T-helper 1 cell treated with Interleukin-12 subunit alpha and Interleukin-12 subunit beta and Interleukin-4 antibody, amounts not matched to agents 30 ng/mL and 1 ng/mL, for 36 hours (primary cell): ENCODE measurements around the gene ARHGAP15. TPM values are rescaled to one million over a fixed set of nuclear protein-coding genes. Genes with fewer than 3 reads are reported as not detected.

Source experiments
- intact Hi-C: fragments of 100-400 bp; cut with micrococcal nuclease; formaldehyde crosslinking; loops from one replicate; pipeline ENCODE4 v1.15.1; 2024
- total RNA-seq: library from RNA; stranded (reverse); gene quantifications from 2 replicates; pipeline ENCODE4 v1.2.3, GENCODE V29; 2022

ARHGAP15 gene
- total RNA-seq, 1 donor from 2014 or later = 178 TPM

DNA sequence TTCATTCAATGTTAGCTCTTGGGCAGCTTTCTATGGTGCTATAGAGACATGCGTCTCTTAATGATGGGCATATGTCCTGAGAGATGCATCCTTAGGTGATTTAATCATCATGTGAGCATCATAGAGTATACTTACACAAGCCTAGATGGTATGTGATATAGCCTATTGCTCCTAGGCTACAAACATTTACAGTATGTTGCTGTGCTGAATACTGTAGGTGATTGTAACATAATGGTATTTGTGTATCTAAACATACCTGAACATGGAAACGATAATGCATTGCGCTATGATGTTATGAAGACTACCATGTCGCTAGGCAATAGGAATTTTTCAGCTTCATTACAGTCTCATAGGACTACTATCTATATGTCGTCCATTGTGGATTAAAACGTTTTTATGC, 89.4 kb downstream of the ARHGAP15 start:
- intact Hi-C loops = loop anchor here (2.0 kb wide), 1 partner anchor 28 kb away; no protein-coding TSS in a partner anchor

DNA sequence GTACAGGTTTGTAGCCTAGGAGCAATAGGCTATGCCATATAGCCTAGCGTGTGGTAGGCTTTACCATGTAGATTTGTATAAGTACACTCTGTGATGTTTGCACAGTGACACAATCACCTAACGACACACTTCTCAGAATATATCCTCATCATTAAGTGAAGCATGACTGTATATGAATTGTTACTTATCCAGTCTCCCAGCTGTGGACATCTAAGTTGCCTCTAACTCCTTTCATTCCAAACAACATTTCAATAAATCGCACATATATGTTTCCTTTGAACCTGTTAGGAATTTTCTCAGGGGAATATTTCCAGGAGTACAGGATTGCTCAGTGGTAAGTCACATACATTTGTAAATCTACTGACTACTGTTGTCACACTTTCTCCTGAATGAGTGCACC, 90.0 kb downstream of the ARHGAP15 start:
- intact Hi-C loops = loop anchor here (2.0 kb wide), 1 partner anchor 28 kb away; no protein-coding TSS in a partner anchor

DNA sequence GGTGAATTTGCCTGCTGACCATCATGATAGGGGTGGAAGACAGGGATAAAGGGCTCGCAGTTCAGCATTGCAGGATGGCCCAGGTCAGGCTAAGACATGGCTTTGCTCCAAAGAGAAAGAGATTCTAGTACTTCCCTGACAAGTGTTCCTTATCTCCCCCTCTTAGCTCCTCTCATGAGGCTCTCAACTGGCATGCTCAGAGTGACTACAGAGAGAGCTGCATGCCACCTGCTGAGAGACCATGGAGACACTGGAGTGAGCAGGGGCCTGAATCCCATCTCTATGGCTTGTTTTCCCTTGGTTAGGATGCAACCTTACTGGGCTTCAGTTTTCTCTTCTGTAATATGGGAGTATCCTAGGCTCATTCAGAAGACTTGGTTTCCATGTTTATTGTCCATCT, 94.3 kb downstream of the ARHGAP15 start:
- intact Hi-C loops = no loop called here

DNA sequence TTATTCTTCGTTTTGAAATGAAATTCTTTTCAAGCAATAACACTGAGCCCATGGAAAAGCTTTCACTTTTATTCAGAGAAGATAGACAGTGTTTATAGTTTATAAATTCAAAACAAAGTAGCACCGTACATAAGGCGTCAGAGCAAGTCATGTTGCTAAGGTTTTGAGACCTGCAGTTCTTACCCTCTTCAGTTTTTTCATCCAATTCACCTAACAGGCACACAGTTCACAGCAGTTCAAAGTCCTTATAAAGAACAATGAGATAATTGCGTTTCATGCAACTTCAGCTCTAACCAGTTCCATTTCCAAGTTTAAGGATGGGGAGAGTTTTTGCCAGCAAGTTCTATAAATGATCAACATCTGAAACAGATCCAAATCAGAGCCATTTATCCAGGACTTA, 96.7 kb downstream of the ARHGAP15 start:
- intact Hi-C loops = no loop called here

DNA sequence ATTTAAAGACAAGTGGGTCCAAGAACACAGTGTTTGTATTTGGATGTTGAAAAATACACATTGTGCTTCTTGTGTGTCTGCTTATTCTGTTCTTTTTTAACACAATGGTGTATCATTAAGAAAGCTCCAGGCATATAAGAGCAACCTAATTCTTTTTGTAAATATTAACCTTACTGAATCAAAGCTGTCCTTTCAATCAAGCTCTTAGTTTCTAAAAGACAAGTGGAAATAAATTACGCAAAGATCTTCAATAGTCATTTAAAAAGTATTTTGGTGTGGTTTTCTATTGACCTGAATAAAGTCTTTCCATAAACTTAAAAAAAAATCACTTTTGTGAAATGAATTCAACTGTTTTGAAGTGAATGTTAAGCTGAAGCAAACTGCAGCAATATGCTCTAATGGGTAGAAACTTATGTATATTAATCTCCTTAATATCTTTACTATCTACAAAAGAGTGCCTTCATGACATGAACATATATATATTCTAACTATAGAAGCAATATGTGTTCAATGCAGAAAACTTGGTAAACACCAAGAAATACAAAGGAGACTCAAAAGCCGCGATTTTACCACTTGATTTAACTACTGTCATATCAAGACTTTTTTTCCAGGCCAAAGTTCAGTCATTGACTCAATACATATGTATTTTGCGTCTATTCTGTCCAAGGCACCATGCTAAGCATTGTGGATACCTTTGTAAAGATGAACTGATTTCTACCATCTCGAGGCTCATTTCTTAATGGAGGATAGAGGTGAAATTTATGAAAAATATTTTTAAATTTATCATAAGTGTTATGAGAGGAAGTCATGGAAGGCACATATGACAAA, 97.7 kb downstream of the ARHGAP15 start:
- intact Hi-C loops = no loop called here

DNA sequence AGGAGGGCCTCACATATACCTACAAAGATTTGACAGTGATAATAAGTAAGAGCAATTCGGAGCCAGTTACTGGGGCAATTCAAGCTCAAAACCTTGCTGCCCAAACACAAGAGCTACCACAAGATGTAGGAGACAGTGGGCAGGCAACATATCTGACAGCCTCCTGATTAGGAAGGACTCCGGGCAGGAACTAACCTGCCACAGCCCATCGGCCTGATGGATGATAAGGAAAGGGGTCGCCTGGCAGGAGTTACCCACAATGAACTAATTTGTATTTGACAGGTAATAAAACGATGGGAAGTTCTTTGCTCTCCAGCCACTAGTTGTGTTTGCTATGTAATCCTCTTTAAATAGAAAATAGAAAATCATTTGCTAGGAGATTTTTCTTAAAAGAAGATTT, 100.2 kb downstream of the ARHGAP15 start:
- intact Hi-C loops = no loop called here

DNA sequence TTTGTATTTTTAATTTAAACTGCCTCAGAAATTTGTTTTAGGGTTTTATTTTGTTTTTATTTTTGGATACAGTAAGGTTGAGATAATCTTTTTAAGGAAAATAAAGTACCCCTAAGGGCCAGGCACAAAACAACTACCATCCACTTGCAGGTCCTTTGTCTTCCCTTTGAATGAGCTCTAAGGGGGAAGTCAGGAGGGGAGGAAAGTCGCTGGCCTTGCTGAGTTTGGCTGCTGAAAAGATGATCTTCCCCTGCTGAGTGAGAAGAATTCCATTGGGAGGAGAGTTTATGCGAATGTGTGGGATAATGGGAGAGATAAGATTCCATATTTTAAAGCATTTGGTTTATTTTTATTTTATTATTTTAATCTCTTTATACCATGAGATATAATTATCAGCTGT, 100.7 kb downstream of the ARHGAP15 start:
- intact Hi-C loops = no loop called here

DNA sequence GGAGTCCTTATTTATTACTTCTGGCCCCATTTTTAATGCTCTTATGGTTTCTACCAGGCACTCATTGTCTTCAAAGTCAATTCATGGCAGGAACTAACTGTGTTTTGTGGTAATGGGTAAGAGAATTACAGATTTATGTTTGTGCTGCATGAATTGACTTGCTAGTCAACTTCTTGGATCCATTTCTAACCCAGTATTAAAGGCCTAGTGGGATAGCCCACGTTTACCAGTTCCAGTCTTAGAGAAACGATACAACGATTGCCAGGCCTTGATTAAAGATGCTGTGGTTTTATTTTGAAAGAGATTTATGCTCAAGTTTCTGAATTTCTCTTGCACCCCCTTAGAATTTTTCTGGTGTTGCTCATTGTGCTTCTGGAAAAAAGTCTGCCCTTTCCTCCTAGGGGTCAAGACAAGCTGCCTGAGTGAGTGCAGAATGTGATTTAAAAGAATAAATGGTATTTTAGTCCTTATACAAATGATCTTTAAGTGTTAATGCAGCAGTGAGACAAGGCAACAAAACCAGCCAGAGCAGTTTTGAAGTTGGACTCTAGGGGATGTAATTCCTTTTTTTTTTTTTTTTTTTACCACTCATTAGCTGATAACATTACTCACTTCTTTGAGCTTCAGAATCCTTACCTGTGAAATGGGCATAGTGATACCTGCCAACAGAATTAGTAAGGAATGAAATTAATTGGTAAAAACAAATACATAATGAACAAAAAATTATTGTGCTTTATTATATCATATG, 101.5 kb downstream of the ARHGAP15 start:
- intact Hi-C loops = no loop called here

DNA sequence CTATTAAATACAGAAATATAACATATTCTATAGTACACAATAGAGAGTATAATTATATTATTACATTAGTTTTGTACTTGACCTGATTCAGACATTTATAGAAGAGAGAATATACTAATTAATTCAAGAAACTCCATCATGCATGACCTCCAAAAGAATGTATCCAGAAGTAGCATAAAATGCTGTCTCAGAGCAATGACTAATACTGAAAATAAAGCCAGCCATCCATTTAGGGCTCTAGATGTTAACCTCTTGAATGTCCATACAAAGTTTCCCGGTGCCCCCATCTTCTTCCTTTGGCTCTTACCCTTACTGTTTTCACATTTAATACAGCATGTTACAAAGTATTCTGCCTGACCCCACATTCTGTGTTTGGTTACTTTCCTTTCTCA, 102.0 kb downstream of the ARHGAP15 start:
- intact Hi-C loops = no loop called here

DNA sequence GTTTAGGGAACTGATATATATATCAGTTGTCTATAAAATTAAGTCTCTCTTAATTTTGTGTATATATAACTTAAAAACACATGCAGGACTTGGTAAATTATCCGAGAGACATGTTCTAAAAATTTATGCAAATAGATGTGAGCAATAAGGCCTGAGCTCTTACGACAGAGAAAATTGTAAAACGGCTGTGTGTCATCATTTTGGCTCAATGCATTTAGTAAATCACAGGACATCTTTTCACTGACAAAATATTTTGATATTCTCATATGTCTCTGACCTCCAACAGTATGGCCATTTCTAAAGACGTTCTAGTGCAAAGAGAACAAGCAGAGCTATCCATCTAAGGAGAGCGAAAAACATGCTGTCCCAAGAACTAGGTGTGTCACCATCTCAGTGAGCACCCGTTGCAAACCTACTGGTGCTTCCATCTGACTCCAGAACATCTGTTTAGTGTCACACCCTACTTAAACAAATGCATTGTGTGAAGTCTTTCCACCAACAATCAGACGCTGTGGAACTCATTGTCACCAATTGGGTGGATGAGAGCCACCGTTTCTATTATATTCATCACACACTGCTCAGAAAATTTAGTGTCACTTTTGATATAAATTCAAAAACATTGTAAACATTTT, 108.0 kb downstream of the ARHGAP15 start:
- intact Hi-C loops = loop anchor here (1.0 kb wide), 1 partner anchor 8 kb away; no protein-coding TSS in a partner anchor

DNA sequence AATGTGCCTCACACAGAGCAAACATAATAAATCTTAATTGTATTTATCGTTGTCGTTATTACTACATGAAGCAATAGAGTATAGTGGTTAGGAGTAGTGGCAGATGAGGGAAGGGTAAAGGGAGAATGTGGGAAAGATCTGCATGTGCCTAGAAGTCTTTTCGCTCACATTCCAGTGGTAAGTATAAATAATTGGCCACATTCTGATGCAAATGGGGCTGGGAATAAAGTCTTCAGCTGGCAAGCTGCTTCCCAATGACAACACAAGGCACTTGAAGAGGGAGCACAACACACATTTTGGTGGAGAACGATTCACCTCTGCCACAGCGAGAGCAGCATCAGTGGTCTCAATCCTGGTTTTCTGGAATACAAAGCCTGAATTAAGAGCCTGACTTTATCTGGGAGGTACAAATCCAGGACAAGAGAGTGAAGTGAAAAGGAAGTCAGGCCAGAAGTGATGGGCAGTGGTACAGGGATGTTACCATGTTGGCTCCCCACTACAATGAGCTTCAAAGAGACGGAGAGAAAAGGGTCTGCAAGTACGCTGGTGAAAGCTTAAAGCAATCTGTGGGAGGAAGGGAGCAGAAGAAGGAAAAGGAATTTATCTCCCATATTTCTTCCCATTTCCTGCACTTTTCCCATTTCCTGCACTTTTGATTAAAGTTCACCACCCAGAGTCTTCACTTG, 112.3 kb downstream of the ARHGAP15 start:
- intact Hi-C loops = no loop called here

DNA sequence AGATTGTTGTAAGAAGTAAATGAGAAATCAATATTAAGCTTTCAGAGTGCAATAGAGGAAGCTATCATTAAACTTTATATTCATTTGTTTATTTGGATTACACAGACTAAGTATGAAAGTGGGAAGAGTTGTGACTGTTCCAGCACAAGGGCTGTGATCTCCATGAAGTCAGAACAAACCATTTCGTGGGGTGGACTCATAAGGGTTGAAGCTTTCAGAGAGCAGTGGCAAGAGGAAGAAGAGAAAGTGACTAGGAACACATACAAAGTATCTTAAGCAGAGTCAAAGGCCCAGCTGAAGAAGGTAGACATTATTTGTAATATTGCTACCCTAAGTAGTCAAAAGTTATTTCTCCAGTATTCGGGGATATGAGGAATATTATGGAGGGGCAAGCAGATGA, 117.0 kb downstream of the ARHGAP15 start:
- intact Hi-C loops = no loop called here

DNA sequence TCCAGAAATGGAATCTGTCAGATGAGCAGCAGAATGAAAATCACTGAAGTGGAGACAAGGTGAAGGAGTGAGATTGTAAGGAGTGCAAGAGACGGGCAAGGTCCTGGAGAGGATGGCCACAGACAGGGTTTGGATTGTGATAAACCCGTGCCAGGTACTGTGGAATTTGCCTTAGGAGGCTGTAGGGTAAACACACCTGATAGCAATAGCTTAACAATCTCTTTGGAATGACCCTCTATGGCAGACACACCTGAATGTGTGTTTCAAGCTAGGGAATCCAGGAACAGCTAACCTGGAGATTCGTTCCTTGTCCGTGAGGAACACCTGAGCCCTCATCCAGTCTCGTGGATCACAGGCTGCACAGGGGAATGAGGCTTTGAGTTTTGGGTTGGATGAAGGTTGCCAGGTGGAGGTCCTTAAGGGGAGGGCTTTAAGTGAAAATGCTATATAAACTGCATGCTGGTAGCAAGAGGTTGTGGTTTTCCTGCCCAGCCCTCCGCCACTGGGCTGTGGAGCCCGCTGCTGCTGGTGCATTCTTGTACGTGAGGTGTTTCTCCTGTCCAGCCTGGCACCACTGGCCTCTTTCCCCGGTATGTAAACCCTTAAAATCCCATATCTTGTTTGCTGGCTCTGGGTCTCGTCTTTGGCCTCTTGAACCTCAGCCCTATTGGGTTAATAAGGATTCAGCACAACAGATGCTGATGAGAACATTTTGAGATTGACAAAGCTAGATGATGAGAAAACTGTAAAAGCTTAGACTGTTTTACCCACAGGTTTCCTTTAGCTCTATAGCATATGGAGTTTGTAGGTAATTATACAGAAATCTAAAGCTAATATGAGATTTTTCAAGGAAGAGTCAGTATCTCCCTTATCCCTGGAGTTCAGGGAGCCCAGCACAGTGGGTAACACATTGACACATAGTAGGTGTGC, 117.9 kb downstream of the ARHGAP15 start:
- intact Hi-C loops = no loop called here

DNA sequence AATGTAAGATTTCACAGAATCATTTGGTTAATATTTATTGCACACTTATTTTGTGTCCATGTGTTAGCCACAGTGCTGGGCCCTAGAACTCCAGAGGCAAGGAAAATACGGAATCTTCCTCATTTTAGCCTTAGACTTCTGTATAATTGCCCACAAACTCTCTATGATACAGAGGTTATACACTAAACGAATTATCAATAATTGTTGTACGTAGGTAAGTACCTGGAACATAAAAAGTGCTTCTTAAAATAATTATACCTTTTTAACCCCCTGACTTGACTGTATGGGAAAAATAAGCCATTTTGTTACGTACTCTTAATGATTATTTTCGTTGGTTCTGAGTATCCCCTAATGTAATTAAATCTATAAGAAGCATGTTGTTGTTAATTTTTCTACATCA, 119.4 kb downstream of the ARHGAP15 start:
- intact Hi-C loops = no loop called here

DNA sequence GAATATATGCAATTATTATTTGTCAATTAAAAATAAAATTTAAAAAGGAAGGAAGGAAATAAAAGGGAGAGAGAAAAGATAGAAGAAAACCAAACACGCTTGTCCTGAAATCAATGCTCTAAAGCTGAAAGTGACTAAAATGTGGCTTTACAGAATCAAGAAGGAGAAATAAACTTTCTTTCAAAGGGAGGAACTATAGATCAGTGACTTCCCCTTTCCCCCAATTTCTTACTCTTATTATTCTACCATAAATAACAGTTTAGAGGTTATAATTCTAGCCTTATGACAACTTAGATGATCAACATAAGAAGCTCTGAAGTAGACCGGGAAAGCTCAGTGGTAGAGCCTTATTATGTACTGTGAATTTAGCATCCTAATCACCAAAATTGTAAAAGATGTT, 122.5 kb downstream of the ARHGAP15 start:
- intact Hi-C loops = no loop called here

DNA sequence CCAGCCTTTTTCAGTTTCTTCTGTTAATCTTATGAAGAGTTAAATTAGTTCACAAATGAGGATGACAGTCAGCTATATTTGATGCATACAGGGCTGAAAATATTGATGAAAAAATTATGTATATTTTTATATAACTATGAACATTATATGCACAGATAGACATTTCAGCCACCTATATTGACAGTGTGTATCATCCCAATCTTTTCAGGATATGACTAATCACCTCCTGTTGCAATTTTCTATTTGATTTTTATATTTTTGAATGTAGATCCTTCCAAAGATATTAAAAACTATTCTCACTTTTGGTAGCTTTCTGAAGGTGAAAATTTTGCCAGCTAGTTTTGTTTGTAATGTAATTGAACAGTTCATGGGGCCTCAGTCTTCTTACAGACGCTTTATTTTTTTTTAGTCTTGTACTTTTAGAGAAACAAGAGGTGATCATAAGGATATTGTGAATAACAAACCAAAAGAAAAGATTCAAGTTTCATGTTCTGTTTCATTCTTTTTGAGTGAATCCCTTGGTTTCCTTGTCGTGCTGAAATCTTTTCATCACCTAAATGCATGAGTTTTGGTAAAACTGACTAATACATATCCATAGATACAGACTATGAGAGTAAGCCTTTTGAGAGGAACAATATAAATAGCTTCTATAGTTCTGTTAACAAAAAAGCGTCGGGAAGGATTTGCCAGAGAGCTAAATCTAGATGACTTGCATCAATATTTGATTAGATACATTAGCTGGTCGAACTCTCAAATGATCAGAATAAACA, 123.1 kb downstream of the ARHGAP15 start:
- intact Hi-C loops = no loop called here

DNA sequence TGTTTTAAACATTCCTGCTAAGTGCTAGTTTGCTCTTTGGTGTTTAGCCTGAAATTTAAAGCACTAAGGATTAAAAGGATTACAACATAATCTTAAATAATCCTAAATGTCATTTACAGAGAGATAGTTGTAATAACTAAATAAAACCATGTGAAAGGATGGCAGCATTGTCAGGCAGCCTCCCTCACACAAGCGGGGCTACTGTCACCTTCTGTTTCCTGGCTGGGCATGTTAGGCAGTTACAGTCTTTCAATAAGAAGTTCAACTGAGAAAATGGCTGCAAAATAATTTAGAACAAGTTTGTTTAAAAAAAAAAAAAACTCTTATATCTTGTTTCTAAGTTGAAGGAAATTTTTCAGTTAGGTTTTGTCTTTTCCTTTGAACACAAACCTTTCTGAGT, 124.9 kb downstream of the ARHGAP15 start:
- intact Hi-C loops = loop anchor here (2.0 kb wide), 1 partner anchor 77 kb away; no protein-coding TSS in a partner anchor

DNA sequence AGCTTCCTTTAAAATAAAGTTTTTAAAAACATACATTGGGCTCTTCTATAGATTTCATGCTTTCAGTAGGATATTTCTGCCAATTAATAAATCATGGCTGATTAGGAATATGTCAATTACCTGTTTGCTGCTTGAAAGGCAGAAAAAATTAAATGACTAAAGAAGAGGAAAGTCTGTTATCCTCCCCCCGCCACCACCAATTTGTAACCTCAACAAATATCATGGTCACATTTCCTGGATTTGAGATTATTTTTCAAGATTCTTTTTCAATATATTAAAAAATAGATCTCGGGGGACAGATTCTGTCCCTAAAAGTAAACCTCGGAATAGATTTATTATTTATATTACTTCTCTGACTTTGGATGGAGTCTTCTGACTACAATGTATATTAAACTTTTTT, 125.9 kb downstream of the ARHGAP15 start:
- intact Hi-C loops = loop anchor here (2.0 to 5.0 kb wide), 4 partner anchors 78 to 1262 kb away; no protein-coding TSS in a partner anchor

DNA sequence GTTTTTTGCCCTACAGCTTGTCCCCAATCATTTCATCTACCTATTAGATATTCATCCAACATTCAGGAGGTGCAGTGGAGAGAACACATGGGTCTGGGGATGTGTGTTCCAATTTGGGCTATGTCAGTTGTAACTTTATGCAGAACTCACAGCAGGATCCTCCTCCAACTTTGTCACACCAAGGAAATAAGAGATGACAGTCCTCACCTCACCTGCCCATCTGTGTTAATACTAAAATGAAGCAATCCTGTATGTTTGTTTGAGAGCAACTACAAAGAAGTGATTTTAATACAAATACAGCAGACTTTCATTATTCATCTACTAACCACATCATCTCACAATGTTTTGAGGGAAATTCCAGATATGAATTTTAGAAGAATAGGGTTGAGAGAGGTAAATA, 126.7 kb downstream of the ARHGAP15 start:
- intact Hi-C loops = loop anchor here (2.0 to 5.0 kb wide), 4 partner anchors 79 to 1261 kb away; no protein-coding TSS in a partner anchor
